Testis (tissue), 2 donors: Measurements from ENCODE around the gene LRRC8D.

Experiments
- POLR2A ChIP-seq: fragments of 450-650 bp; IDR thresholded peaks from one replicate; pipeline ENCODE4 v1.6.1; 2017; ENCODE audit warnings: antibody characterized with exemption, mild to moderate bottlenecking, moderate library complexity
- TF ChIP-seq, protein P1 (sequence below), 3 experiments: fragments of 450-650 bp in 2 of 3; fragments of 200-600 bp in 1 of 3; sonication (generic) in 1 of 3; IDR thresholded peaks; one replicate each; pipeline ENCODE4 v1.5.1; 2016 to 2019; ENCODE audit warnings: antibody characterized with exemption in 3 of 3, mild to moderate bottlenecking in 2 of 3, moderate library complexity in 1 of 3

DNA sequence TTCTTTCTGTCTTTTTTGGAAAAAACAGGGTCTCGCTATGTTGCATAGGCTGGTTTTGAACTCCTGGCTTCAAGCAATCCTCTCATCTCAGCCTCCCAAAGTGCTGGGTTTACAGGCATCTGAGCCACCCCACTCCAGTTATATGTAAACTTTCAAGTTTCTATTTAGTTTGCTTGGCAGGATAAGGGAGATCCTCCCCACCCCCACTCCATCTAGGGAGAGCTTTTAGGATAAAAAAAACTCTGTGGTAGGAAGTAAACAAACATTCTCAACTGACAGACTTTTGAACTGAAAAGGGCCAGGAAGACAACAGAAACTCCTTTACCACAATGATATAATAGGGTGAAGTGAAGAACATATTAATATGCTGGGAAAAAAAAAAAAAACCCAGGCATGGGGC is 133.1 kb downstream of the LRRC8D start:
- TF ChIP-seq, protein P1, sequence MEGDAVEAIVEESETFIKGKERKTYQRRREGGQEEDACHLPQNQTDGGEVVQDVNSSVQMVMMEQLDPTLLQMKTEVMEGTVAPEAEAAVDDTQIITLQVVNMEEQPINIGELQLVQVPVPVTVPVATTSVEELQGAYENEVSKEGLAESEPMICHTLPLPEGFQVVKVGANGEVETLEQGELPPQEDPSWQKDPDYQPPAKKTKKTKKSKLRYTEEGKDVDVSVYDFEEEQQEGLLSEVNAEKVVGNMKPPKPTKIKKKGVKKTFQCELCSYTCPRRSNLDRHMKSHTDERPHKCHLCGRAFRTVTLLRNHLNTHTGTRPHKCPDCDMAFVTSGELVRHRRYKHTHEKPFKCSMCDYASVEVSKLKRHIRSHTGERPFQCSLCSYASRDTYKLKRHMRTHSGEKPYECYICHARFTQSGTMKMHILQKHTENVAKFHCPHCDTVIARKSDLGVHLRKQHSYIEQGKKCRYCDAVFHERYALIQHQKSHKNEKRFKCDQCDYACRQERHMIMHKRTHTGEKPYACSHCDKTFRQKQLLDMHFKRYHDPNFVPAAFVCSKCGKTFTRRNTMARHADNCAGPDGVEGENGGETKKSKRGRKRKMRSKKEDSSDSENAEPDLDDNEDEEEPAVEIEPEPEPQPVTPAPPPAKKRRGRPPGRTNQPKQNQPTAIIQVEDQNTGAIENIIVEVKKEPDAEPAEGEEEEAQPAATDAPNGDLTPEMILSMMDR (IDR thresholded peaks at IDR 0.05) = no peak
- no peak for TF ChIP-seq POLR2A
